Umbilical cord (tissue), 2 donors: ENCODE data around the gene CLIP2. TPM values are rescaled to one million over a fixed set of nuclear protein-coding genes. Genes with fewer than 3 reads are reported as not detected.
A peak's percentile ranks its signal among the peaks of the same experiment; 100 is the strongest.

Experiments
- DNase-seq: peaks from one replicate; pipeline ENCODE4 v3.0.0-alpha.2; 2015; ENCODE audit warnings: low spot score
- total RNA-seq: library from RNA; depleted of rRNA; stranded (reverse); fragments of >200 nt; gene quantifications from one replicate; pipeline ENCODE4 v1.2.3, GENCODE V29; 2014; ENCODE audit warnings: low replicate concordance; ENCODE audit not compliant: insufficient read depth

The CLIP2 gene
- total RNA-seq, 1 donor from 2014 or later, result 45.0 TPM

DNA sequence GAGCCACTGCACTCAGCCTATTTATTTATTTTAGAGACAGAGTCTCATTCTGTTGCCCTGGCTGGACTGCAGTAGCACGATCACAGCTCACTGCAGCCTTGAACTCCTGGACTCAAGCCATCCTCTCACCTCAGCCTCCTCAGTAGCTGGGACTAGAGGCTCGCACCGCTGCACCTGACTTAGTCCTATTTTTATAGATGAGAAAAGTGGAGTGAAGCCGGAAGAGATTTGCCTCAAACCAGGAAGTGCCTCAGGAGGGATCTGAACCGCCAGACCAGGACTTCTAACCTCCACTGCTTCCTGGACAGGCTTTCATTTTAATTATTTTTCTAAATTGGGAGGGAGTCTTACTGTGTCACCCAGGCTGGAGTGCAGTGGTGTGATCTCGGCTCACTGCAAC, 17.5 kb upstream of the CLIP2 start:
- DNase-seq, result peak; percentile 10

DNA sequence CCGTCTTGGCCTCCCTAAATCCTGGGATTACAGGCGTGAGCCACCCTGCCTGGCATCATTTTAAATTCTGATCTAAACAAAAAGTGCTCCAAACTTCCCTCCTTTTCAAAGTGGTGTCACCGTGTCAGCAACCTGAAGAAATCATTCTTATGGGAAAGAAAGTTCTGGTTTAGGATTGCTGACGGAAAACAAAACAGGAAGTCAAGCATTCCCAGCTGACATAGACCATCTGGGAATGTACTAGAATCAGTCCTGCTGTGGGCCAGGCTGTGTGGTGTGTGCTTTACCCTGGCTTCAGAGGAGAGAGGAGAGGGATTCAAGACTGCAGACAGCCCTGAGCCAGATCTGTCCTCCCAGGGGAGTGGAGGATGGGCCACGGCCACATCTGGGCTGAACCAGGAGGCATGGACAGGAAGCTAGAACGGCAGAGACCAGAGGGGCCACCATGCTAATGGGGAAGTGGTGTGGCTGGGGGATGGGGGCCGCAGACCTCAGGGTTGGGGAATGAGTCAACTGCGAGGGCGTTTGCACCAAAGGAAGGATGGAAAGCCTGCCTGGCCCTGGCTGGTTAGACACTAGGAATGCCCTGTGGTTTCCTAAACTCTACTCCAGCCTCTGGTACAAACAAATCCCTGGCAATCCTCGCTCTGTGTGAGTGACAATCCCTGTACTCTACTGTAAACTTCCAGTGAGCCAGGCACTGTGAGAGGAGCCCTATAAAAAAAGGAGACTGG, 16.7 kb upstream of the CLIP2 start:
- peak; percentile 94 for DNase-seq

DNA sequence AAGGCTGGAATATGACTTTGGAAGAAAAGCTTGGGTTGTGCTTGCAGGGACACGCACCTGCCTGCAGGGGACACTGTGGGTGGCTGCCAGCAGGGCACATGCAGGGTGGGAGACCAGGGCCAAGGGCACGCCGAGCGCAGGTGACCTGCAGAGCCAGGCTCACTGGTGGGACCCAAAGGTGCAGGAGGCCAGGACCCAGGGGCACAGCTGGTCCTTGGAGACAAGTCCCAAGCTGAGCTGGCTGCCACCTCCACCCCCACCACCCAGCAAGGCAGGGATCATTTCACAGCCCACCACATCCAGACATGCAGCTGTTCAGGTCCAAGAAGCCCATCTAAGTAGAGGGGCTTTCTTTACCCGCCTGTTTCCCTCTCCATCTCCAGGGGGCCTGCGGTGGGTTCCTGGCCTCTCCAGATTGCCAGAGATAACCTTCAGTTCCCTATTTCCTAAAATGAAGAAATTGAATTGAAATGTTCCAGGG, 13.8 kb upstream of the CLIP2 start:
- no peak for DNase-seq

DNA sequence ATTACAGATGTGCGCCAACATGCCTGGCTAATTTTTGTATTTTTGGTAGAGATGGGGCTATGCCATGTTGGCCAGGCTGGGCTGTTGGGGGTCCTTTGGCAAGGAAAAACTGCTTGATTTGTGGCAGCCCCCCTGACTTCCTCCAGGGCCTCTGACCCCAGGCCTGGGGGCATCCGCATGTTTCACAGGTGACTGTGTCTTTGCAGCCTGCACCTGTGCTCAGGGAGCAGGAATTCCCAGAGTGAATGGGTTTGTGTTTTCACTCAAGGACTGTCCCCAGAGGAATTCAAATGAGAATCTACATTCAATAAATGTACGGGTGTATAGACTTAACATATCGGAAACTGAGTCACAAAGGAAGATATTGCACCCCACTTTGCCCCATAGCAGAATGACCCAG, 11.6 kb upstream of the CLIP2 start:
- DNase-seq, result no peak

DNA sequence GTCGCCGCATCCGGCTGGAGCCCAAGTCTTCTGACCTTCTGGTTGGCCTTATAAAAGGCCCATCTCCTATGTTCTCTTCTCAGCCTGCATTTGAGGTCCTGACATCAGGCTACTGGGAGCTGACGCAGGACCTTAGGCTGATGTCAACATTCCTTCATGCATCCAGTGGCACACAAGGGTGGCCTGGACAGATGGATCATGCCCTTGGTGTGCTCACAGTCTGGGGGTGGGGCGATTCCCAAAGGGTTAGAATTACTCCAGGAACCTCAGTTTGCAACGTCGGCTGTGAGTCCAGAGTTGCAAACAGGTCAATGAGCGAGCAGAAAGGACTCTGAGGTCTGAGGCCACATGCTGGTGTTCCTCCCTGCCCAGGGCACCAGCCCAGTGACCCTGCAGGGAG, 8.2 kb upstream of the CLIP2 start:
- no peak for DNase-seq

DNA sequence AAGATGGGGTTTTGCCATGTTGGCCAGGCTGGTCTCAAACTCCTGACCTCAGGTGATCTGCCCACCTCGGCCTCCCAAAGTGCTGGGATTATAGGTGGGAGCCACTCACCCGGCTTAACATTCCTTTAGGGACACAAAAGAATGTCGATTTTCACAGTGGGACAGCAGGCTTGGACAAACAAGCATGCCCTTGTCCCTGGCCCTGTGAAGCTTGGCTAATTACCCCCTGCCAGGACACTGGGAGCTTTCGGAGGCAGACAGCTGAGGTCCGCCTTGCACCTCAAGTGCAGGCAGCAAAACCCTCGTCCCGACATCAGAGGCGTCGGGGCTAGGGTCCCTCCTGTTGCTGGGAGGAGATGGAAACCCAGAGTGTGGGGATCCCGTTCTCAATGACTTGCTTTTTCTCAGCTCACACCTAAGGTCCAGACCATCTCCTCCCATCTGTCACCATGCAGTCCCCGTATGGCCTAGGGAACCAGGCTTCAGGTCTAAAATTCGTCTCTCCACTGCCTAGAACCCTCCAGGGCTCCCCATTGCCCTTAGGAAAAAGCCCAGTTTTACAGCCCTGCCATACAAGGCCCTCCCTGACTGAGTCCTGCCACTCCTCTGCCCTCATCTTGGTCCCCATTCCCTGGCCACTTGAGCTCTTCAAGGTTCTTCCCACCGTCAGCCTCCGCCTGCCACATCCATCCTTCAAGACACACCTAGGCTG, 6.3 kb upstream of the CLIP2 start:
- no peak for DNase-seq

DNA sequence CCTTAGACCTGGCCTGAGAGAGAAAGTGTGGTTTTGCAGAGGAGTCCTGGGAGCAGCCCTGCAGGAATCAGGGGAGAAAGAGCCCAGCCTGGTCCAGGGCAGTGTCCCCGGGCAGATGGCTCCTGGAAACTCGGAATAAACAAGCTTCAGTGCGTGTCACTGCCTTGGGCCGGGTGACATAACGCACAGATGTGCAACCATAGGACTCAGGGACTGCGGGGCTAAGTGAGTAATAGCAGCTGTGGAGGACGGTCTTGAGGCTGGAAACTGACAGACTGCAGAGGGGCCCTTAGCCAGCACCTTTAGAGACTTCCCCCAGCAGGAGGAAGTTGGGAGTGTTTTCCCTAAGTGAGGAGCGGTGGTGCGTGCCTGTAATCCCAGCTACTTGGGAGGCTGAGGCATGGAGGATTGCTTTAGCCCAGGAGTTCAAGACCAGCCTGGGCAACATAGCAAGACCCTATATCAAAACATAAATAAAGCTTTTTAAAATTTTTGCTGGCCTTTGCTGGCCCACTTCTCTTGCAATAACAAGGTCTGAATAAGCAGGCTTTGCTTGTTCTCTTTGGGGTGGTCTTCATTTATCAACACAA, 5.3 kb upstream of the CLIP2 start:
- DNase-seq, result no peak

DNA sequence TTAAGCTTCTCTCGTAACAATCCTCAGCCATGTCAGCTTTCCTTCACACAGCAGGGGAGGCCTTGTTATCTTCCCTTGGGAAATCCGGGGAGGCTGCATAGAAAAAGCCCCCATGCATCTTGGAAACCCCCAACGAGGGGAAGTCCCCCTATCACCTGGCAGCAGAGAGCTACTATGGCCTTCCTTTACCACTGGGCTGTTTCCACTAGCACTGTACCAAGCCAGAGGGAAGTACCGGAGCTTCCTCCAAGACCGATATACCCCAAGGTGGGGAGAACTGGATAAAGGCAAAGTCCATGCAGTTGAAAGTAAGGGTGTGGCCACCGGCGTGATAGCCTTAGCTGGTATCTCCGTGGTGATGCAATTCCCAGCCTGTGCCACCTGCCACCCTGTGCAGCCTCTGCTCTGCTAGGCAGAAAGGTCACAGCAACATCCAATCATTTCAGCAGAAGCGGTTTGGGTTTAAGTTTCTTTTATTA, 4.4 kb upstream of the CLIP2 start:
- no peak for DNase-seq

DNA sequence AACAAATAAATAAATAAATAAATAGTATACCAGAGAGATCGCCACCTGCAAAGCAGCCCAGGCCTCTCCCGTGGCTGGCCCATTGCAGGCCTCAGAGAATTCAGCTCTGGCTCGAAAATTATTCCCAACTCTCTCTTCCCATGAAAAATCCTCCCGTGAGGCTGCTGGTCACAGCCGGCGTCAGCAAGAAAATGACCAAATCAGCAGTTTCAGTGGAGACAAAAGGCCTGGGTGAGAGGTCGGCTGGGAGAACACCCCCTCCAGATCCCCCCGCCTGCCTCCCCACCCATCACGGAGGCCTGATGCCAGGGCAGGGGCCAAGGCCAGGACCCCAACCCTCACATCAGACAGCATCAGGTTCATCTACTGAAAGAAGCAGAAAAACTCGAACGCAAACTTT, 3.1 kb upstream of the CLIP2 start:
- no peak for DNase-seq

DNA sequence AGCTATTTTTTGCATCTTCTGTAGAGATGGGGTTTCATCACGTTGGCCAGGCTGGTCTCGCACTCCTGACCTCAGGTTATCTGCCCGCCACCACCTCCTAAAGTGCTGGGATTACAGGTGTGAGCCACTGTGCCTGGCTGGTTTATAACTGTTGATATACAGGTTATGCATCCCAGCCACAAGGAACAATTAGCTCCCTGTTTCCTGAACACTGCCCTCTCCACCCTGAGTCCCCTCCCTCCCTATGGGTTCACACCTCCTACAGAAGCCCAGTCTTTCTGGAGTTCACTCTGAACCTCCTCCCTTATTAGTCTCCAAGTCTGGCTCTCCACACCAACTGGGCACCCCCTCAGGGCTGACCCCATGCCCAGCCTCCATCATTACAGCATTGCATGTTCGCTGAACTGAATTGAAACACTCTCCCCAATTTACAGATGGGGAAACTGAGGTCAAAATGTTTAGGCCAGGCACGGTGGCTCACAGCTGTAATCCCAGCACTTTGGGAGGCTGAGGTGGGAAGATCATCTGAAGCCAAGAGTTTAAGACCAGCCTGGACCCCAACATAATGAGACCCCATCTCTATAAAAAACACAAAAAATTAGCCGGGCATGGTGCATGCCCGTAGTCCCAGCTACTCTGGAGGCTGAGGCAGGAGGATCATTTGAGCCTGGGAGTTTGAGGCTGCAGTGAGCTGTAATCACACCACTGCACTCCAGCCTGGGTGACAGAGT, 1.7 kb upstream of the CLIP2 start:
- DNase-seq, result no peak

DNA sequence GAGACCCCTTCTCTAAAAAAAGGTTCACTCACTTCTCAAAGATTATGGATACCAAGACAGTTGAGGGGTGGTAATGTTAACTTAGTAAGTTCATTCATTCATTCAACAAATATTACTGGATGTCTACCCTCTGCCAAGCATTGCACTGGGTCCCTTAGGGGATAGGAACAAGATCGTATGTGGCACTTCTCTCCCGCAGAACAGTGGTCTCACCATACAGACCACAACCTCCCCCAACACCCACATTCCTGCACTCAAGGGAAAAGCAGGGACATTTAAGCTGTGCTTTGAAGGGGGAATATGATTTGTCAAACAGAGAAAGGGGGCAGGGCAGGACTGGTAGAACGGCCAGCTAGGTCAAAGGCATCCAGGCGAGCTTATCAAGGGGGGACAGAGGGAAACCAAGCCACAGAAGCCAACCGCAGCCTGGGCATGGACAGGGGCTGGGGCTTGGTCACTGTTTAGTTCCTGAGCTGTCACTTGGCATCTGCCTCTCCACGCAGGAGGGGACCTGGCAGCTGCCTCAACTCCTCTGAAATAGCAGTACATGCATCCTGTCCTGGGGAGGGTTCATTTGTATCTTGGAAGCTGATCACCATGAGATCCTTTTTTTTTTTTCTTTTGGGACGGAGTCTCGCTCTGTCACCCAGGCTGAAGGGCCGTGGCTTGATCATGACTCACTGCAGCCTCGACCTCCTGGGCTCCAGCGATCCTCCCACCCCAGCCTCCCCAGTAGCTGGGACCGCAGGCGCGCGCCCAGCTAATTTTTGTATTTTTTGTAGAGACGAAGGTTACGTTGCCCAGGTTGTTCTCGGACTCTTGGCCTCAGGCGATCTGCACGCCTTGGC, 949 bp upstream of the CLIP2 start:
- DNase-seq, result no peak

DNA sequence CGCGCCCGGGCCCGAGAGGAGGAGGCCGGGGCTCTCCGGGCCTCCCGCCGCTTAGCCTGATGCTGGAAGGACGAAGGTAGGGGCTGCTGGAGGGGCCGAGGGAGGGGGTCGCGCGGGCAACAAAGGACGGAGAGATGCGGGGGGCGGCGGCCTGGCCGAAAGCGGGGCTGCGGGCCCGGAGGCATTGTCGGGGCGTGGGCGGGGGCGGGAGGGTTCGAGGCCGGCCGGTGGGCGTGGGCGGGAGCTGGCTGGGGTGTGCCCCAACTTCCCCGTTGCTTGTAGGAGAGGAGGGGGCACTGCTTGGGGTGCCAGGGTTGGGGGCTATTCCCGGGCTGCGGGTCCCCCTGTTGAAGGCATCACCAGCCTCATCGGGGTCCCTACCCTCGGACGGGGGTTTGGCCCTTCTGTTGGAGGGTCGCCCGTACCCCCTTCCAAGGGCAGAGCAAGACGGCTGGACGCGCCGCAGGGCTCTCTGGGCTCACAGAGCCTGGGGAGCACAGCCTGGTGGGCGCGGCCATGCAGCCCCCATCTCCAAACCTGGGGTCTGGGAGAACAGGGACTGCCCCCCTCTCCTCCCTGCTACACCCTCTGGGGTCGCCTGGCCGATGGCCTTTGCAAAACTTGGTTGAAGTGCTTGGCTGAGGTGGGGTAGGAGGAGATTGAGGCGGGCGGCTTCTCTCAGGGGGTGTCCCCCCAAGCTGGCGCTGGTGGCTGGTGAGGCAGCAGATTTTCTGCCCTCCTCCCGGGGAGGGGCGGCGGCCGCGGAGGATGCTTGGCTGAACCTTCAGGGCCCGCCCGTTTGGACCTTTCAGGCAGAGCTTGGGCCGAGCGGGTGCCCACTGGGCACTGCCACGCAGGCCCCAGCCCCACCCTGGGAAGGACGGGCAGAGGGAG, 699 bp downstream of the CLIP2 start:
- peak; percentile 41 for DNase-seq

DNA sequence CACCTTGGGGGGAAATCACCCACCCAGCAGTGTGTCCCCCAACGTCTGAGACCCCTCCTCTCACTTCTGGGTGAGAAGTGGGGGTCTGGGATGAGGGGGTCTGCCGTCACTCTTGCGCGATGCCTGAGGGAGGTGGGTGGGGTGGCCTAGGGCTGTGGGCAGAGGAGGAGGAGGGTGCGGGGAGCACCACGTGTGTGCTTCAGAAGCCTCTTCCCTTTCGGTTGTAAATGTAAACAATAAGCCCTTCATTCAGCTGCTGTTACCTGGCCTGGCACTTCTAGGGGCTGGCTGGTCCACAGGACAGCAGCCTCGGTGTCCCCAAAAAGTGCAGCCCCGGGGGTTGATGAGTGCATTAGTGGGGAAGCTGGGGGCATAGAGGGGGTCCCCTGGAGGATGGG, 1.3 kb downstream of the CLIP2 start:
- DNase-seq, result no peak

DNA sequence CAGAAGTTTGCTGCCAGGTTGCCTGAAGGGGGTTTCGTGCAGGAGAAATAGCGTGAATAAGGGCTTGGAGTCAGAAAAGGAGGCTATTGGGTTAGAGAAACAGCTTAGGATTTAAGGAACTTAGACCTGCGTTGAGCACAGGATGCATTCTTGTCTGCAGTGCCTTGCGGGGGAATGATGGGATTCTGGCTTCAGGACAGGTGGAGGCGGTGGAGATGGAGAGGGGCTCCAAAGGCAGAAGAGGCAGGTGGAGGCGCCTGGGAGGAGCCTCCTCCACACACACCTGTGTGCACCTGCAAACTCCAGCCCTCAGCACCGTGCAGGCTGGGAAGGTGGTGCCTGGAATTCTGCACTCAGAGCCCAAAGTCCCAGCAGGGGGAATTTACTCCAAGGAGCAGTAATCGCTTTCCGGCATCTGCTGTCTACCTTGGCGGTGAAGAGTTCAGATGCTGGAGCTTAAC, 1.8 kb downstream of the CLIP2 start:
- DNase-seq, result no peak

DNA sequence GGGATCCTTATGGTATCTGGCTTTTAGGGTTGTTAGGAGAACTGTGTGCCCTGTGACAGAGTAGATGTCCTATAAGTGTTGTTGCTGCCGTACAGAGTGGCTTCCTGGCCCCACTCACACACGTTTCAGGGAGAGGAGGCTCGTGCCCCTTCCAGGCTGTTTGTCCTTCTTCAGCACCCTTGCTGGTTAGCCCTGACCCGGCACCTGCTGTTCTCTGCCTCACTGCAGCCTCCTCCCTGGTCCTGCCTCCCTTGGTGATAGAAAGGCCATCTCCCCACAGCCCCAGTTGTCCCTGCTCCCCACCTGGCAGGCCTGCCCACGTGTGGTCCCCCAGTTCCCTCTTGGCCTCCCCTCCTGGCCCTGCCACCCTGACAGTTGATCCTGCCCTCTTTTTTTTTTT, 2.3 kb downstream of the CLIP2 start:
- DNase-seq, result no peak

DNA sequence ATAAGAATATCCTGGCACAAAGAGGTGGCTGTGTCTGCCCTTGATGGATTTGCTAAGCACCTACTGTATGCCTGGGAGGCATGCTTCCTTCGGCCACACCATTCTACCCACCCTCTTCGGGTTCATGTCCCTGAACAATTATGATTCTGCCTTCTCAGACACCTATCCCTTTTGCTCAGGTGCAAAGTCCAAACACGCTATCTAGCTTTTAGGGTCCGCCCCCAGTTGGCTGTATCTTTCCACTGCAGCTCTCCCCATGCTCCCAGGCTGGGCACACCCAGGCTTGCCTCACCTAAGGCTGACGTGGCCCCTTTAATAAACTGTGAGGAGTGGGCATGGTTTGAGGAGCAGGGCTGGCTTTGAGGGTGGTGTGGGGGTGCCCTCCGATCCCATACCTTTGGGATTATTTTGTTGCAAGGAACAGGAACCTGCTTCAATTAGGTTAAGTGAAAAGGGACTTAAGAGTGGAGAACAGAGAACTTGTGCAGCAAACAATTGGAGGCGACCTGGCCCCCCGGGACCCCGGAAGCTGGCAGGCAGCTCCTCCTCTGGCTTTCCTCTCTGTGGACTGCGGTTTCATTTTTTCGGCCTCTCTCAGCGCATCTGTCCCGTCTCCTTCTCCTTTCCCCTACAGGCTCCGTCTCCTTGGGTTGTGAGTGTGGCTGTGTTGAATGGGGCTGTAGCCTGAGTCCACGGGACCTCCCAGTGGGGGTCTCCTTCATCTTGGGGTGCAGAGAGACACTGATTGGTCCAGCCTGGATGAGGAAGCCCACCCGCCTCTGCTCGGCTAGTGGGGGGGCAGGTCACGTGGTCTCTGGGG, 3.8 kb downstream of the CLIP2 start:
- no peak for DNase-seq

DNA sequence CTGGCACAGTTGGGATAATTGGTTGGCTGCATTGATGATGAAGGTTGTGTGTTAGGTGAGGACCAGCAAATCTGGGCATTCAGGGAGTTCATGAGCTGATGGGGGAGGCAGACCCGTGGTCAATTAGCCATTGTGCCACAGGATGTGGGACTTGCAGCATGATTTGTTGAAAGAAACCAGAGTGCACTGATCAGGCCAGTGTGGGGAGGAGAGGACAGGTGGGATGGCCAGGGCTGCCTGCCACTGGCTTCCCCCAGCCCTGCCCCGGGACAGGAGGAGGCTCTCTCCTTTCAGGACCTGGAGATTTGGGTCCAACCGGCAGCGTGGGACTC, 4.3 kb downstream of the CLIP2 start:
- no peak for DNase-seq

DNA sequence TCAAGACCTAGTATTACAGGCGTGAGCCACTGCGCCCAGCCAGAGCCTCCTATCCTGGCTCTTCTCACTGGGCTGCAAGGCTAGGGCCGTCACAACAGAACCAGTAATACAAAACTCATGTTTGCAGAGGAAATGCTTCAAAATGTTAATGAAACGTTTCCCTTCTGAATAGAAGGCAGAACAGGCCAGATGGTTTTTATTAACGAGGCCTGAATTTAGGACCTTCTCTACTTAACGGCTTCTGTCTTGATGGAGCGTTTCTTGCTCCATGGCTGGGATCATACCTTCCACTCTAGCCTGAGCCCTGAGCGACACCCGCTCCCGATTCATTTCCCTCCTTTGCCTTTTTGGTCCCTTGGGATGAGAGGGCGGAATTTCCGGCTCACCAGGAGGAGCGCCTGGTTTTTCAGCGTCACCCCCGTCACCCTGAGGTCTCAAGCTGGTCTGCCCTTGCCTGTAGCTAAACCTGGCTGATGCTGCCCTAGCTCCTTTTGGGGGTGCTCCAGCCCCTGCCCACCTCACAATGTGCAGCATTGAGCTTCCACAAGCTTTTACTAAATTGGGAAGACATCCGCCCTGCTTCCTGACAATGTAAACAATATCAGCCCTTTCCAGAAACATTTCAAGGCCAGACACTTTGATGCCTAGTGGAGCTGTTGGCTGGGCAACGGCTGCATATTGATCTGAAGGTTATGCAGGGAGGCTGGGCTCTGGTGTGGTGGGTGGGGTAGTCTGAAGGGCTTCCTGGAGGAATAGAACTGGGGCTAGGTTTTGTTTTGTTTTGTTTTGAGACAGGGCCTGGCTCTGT, 5.2 kb downstream of the CLIP2 start:
- peak; percentile 21 for DNase-seq
